ENCODE data around the gene NFKBIA. TPM values are rescaled to one million over a fixed set of nuclear protein-coding genes. Genes with fewer than 3 reads are reported as not detected.
"Not testable (repeated sequence)": the region's sequence is repeated elsewhere in the genome, so short reads cannot be mapped to it uniquely, and the experiment has no call there.

Gene NFKBIA
- polyA plus RNA-seq, 1 donor from 2014 or later: 569 TPM

- peak overlapping the region; percentile 94 to 99 (median 98) for H3K4me3 Mint-ChIP-seq
- H3K36me3 Mint-ChIP-seq: peaks cover 22% of the 10 kb centered on the region
- no peaks in the 10 kb centered on the region for H3K27me3 Mint-ChIP-seq
Observed at GRCh38 chr14:35402323-35403113, 2.0 kb downstream of the NFKBIA start.

GRCh38 chr14:35401422-35402265, 2.9 kb downstream of the NFKBIA start:
- Mint-ChIP-seq H3K9me3 (no peaks in the 10 kb centered on the region), H3K4me3 (peak overlapping the region; percentile 94 to 99 (median 98)), H3K27ac (peak overlapping the region; percentile 85 to 100 (median 99)), H3K4me1 (peaks cover 57 to 64% (median 61%) of the 10 kb centered on the region in 3 donors), H3K27me3 (no peaks in the 10 kb centered on the region), H3K36me3 (peaks cover 22% of the 10 kb centered on the region)

More at GRCh38 chr14:35402323-35403113, 2.0 kb downstream of the NFKBIA start:
- Mint-ChIP-seq H3K27ac (peak overlapping the region; percentile 98 to 100 (median 99)), H3K4me1 (peaks cover 58 to 65% (median 58%) of the 10 kb centered on the region in 3 donors), H3K9me3 (no peaks in the 10 kb centered on the region)

DNA sequence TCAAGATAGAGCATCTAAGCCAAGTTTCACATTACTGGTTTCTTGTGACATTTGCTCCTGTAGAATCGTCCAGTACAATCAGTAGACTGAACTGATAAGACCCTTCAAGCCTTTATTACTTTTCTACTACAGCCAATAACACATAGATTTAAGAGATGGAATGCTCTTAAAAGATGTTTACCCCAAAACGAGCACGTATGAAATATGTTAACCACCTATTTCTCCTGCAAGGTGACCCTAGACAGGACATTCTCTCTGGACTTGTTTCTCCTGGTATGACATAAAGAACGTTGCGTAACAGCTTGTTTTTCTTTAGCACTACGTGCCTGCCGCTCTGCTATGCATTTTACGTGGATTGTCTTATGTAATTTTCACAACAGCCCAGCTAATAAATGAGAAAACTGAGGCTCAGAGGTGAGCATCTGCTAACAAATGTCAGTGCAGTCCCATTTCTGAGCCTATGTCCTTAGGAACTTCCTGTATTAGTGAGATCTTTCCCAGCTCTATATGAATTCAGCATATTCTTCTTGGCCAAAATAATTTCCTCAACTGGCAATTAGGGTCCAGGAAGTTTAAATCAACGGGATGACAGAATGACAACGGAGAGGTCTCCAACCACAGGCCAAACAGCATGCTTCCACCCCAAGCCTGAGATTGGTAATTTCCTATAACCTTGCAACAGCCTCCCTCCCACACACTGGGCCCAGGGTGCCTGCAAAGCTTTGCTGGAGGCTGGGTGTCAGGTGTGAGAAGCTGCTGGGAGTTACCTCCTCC, 3.7 kb downstream of the NFKBIA start:
- H3K36me3 Mint-ChIP-seq: peaks cover 22% of the 10 kb centered on the region
- peak overlapping the region; percentile 85 to 100 (median 92) for H3K27ac Mint-ChIP-seq
- H3K27me3 Mint-ChIP-seq: no peaks in the 10 kb centered on the region

DNA sequence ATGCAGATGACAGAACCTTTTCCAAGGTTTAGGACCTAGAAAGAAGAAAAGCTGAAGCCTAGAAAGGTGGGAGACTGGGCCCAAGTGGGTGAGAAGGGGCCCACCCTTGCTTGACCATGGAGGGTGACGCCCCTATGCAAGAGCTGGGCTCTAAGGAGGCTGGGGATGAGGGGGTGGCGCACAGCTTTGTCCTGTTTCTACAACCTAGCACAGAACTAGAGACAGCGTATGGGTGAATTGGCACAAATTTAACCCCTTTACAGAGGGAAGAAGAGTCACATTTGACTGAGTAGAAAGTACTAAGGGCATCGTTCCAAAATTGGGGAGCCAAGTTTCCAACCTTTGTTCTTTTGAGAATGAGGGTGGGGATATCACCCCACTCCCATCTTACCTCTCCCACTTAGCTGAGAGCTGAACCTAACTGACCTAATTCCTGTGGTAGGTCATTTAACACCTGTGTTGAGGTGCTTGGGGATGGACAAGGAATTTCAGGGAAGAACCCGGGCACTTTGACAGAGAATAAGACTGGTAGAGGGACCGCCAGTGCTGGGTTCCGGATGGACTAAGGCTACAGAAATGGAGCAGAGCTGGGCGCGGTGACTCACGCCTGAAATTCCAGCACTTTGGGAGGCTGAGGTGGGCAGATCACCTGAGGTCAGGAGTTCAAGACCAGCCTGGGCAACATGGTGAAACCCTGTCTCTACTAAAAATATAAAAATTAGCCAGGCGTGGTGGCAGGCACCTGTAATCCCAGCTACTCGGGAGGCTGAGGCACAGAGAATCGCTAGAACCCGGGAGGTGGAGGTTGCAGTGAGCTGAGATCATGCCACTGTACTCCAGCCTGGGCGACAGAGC, 5.2 kb downstream of the NFKBIA start:
- Mint-ChIP-seq H3K27me3 (no peaks in the 10 kb centered on the region), H3K36me3 (peaks cover 22% of the 10 kb centered on the region), H3K4me3 (peak overlapping the region in 2 of 4 donors; percentile 56 to 99), H3K4me1 (peaks cover 43 to 56% (median 43%) of the 10 kb centered on the region in 3 donors), H3K9me3 (no peaks in the 10 kb centered on the region), H3K27ac (peak overlapping the region; percentile 16 to 100 (median 92))

More for the DNA sequence above, 3.7 kb downstream of the NFKBIA start:
- Mint-ChIP-seq H3K4me3 (peak overlapping the region; percentile 94 to 99 (median 98)), H3K9me3 (no peaks in the 10 kb centered on the region), H3K4me1 (peaks cover 48 to 58% (median 54%) of the 10 kb centered on the region in 3 donors)

GRCh38 chr14:35398071-35398584, 6.4 kb downstream of the NFKBIA start:
- no peaks in the 10 kb centered on the region for H3K27me3 Mint-ChIP-seq
- peak overlapping the region; percentile 68 to 100 (median 73) for H3K27ac Mint-ChIP-seq
- H3K4me1 Mint-ChIP-seq: peaks cover 37 to 51% (median 39%) of the 10 kb centered on the region in 3 donors
- H3K36me3 Mint-ChIP-seq: peaks cover 16% of the 10 kb centered on the region
- no peaks in the 10 kb centered on the region for H3K9me3 Mint-ChIP-seq
- H3K4me3 Mint-ChIP-seq: peak overlapping the region in 2 of 4 donors; percentile 33 to 75

DNA sequence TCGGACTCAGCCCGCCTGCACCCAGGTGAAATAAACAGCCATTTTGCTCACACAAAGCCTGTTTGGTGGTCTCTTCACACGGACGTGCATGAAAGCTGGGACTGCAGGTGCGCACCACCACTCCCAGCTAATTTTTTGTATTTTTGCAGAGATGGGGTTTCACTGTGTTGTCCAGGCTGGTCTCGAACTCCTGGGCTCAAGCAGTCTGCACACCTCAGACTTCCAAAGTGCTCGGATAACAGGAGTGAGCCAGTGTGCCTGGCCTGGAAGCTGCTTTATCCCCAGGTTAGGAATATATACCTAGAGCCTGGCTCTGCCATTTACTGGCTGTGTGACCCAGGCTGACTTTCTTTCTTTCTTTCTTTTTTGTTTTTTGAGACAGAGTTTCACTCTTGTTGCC, 7.9 kb downstream of the NFKBIA start:
- H3K27me3 Mint-ChIP-seq, H3K27ac Mint-ChIP-seq, H3K36me3 Mint-ChIP-seq, H3K9me3 Mint-ChIP-seq: not testable (repeated sequence)
- Mint-ChIP-seq H3K4me1 (peaks cover 26 to 37% (median 30%) of the 10 kb centered on the region in 3 donors), H3K4me3 (peak overlapping the region in 2 of 4 donors; percentile 1 to 9)

GRCh38 chr14:35395283-35395682, 9.3 kb downstream of the NFKBIA start:
- peak overlapping the region; percentile 66 to 86 (median 77) for H3K4me3 Mint-ChIP-seq
- H3K9me3 Mint-ChIP-seq: no peaks in the 10 kb centered on the region
- no peaks in the 10 kb centered on the region for H3K27me3 Mint-ChIP-seq
- H3K4me1 Mint-ChIP-seq: peaks cover 18 to 25% (median 20%) of the 10 kb centered on the region in 3 donors
- peak overlapping the region in 2 of 3 donors; percentile 84 to 91 for H3K27ac Mint-ChIP-seq
- H3K36me3 Mint-ChIP-seq: peaks cover 8% of the 10 kb centered on the region

- no peak overlapping the region for H3K27ac Mint-ChIP-seq
- no peaks in the 10 kb centered on the region for H3K27me3 Mint-ChIP-seq
- H3K9me3 Mint-ChIP-seq: no peaks in the 10 kb centered on the region
- H3K4me1 Mint-ChIP-seq: peaks cover 16 to 21% (median 18%) of the 10 kb centered on the region in 3 donors
- H3K4me3 Mint-ChIP-seq: peak overlapping the region in 1 of 4 donors; percentile 55
- H3K36me3 Mint-ChIP-seq: peaks cover 6% of the 10 kb centered on the region
Observed at GRCh38 chr14:35394326-35395013, 10.1 kb downstream of the NFKBIA start.

- peak overlapping the region in 1 of 3 donors; percentile 61 for H3K27ac Mint-ChIP-seq
Observed at GRCh38 chr14:35393826-35394225, 10.7 kb downstream of the NFKBIA start.

GRCh38 chr14:35392103-35392502, 12.4 kb downstream of the NFKBIA start:
- Mint-ChIP-seq H3K4me1 (peaks cover 0 to 4% (median 0%) of the 10 kb centered on the region in 3 donors), H3K27ac (no peak overlapping the region), H3K4me3 (no peak overlapping the region)

More at GRCh38 chr14:35393826-35394225, 10.7 kb downstream of the NFKBIA start:
- Mint-ChIP-seq H3K27me3 (no peaks in the 10 kb centered on the region), H3K4me3 (no peak overlapping the region), H3K36me3 (peaks cover 4% of the 10 kb centered on the region), H3K9me3 (no peaks in the 10 kb centered on the region), H3K4me1 (peaks cover 11 to 15% (median 12%) of the 10 kb centered on the region in 3 donors)

DNA sequence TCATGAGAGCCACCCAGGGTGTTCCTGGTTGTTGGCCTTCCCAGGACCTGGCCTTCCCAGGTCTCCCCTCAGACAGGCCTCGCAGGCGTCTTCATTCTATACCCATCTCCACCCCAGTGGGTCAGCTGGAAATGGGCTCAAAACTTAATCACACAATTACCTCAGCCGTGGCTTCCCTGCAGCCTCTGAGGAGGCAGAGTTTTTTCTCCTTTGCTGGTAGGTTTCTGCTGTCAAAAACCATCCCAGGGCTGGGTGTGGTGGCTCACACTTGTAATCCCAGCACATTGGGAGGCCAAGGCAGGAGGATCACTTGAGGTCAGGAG, 13.2 kb downstream of the NFKBIA start:
- Mint-ChIP-seq H3K4me1 (peaks cover 0 to 4% (median 0%) of the 10 kb centered on the region in 3 donors), H3K4me3 (no peak overlapping the region), H3K36me3 (peaks cover 2% of the 10 kb centered on the region), H3K27me3 (no peaks in the 10 kb centered on the region), H3K27ac (no peak overlapping the region), H3K9me3 (no peaks in the 10 kb centered on the region)

More at GRCh38 chr14:35392103-35392502, 12.4 kb downstream of the NFKBIA start:
- H3K36me3 Mint-ChIP-seq: peaks cover 2% of the 10 kb centered on the region
- H3K27me3 Mint-ChIP-seq: no peaks in the 10 kb centered on the region
- H3K9me3 Mint-ChIP-seq: no peaks in the 10 kb centered on the region

DNA sequence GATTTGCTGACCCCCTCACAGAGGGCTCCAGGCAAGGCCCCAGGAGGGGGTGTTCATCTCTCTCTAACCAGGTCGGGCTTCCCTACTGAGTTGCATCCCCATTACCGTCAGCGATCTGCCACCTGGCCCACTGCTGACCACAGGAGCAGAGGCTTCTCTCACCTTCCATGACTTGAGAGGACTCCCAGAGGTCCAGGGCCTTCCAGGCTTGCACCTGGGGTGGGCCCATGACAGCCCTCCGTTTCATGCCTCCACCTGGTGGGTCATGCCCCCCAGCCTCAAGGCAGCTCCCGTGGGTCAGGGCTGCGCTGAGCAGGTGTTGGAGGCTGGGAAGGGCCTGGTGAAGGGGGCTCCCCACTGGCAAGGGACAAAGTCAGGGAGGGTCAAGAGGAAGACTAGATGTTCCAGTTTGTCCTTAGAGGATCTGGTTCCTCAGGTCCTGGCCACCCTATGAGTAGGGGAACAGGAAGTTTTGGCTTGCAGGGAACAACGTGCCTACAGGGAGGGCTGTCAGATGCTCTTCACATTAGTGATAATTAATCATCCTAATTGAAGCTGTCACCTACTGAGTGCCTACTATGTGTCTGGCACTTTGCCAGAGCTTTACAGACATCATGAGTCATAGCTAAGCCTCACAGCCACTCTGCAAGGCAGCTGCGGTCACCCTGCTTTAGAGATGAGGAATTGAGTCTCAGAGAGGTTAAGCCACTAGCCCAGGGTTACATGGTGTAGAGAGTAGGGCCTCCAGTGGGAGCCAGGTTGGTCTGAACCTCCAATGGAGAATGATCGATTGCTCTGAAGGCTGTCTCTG, 13.8 kb downstream of the NFKBIA start:
- H3K4me1 Mint-ChIP-seq: peaks cover 0 to 4% (median 0%) of the 10 kb centered on the region in 3 donors
- H3K36me3 Mint-ChIP-seq: peaks cover 2% of the 10 kb centered on the region
- H3K27me3 Mint-ChIP-seq: no peaks in the 10 kb centered on the region
- no peak overlapping the region for H3K27ac Mint-ChIP-seq
- H3K4me3 Mint-ChIP-seq: no peak overlapping the region
- no peaks in the 10 kb centered on the region for H3K9me3 Mint-ChIP-seq
